HepG2 (cell line): ENCODE measurements around the gene DENND4A.

Experiments used
- MAFF ChIP-seq: IDR thresholded peaks from 2 replicates; pipeline ENCODE4 v1.6.1; 2011; ENCODE audit warnings: low read depth, low read length, improper control_type of control experiment
- MBD4 ChIP-seq: IDR thresholded peaks from 2 replicates; pipeline ENCODE4 v1.6.1; 2012; ENCODE audit warnings: low read length, inconsistent platforms, borderline replicate concordance
- NONO ChIP-seq, 2 experiments: fragments of 450-650 bp in 1 of 2; sonication (generic) in 1 of 2; formaldehyde crosslinking in 1 of 2; IDR thresholded peaks in 1 of 2; conservative IDR thresholded peaks in 1 of 2; 2 replicates each; pipeline versions ENCODE4 v1.6.1 to v1.8.0; 2017 to 2022; ENCODE audit warnings: mild to moderate bottlenecking in 1 of 2, missing genetic modification reagents in 1 of 2, moderate library complexity in 1 of 2
- ZNF34 ChIP-seq: sonication (generic); formaldehyde crosslinking; IDR thresholded peaks from 2 replicates; pipeline ENCODE4 v1.4.0; 2020; ENCODE audit warnings: mild to moderate bottlenecking, missing genetic modification reagents, borderline replicate concordance
- TF ChIP-seq, protein P1 (sequence below): sonication (generic); formaldehyde crosslinking; IDR thresholded peaks from 2 replicates; pipeline ENCODE4 v1.4.0; 2020; ENCODE audit warnings: missing genetic modification reagents
- TF ChIP-seq, protein P2 (sequence below): sonication (generic); formaldehyde crosslinking; conservative IDR thresholded peaks from 2 replicates; pipeline ENCODE4 v1.4.0; 2020; ENCODE audit warnings: missing genetic modification reagents
- TF ChIP-seq, protein P3 (sequence below): sonication (generic); formaldehyde crosslinking; IDR thresholded peaks from 2 replicates; pipeline ENCODE4 v1.5.1; 2020; ENCODE audit warnings: mild to moderate bottlenecking, missing genetic modification reagents, moderate library complexity
- TF ChIP-seq, protein P4 (sequence below): sonication (generic); formaldehyde crosslinking; IDR thresholded peaks from 2 replicates; pipeline ENCODE4 v1.5.0; 2020; ENCODE audit warnings: mild to moderate bottlenecking, missing genetic modification reagents, moderate library complexity

DNA sequence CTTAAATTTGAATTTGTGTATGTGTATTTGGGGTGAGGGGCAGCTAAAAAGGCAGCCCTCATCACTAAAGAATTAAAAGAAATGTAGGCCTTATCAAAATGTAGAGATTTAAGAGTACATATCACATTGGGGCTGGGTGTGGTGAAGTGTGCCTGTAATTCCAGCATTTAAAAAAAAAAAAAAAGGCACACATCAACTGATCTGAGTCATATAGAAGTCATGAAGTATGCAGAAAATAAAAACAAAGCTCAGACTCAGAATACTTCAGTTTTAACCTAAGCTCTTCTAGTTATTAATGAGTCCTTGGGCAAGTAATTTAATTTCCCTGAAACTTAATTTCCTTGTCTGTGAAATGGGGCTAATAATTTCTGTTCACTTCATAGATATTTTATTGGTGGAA lies 138.8 kb downstream of the DENND4A start:
- TF ChIP-seq NONO (IDR thresholded peaks at IDR 0.05), result no peak
- no peak for TF ChIP-seq NONO (CRISPR knock-in tag; conservative IDR thresholded peaks at IDR 0.05)
- TF ChIP-seq, protein P1, sequence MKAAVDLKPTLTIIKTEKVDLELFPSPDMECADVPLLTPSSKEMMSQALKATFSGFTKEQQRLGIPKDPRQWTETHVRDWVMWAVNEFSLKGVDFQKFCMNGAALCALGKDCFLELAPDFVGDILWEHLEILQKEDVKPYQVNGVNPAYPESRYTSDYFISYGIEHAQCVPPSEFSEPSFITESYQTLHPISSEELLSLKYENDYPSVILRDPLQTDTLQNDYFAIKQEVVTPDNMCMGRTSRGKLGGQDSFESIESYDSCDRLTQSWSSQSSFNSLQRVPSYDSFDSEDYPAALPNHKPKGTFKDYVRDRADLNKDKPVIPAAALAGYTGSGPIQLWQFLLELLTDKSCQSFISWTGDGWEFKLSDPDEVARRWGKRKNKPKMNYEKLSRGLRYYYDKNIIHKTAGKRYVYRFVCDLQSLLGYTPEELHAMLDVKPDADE, result no peak
- TF ChIP-seq, protein P2, sequence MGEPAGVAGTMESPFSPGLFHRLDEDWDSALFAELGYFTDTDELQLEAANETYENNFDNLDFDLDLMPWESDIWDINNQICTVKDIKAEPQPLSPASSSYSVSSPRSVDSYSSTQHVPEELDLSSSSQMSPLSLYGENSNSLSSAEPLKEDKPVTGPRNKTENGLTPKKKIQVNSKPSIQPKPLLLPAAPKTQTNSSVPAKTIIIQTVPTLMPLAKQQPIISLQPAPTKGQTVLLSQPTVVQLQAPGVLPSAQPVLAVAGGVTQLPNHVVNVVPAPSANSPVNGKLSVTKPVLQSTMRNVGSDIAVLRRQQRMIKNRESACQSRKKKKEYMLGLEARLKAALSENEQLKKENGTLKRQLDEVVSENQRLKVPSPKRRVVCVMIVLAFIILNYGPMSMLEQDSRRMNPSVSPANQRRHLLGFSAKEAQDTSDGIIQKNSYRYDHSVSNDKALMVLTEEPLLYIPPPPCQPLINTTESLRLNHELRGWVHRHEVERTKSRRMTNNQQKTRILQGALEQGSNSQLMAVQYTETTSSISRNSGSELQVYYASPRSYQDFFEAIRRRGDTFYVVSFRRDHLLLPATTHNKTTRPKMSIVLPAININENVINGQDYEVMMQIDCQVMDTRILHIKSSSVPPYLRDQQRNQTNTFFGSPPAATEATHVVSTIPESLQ (CRISPR knock-in tag), result no peak
- no peak for TF ChIP-seq MBD4
- TF ChIP-seq, protein P3, sequence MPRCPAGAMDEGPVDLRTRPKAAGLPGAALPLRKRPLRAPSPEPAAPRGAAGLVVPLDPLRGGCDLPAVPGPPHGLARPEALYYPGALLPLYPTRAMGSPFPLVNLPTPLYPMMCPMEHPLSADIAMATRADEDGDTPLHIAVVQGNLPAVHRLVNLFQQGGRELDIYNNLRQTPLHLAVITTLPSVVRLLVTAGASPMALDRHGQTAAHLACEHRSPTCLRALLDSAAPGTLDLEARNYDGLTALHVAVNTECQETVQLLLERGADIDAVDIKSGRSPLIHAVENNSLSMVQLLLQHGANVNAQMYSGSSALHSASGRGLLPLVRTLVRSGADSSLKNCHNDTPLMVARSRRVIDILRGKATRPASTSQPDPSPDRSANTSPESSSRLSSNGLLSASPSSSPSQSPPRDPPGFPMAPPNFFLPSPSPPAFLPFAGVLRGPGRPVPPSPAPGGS (CRISPR knock-in tag), result no peak
- TF ChIP-seq, protein P4, sequence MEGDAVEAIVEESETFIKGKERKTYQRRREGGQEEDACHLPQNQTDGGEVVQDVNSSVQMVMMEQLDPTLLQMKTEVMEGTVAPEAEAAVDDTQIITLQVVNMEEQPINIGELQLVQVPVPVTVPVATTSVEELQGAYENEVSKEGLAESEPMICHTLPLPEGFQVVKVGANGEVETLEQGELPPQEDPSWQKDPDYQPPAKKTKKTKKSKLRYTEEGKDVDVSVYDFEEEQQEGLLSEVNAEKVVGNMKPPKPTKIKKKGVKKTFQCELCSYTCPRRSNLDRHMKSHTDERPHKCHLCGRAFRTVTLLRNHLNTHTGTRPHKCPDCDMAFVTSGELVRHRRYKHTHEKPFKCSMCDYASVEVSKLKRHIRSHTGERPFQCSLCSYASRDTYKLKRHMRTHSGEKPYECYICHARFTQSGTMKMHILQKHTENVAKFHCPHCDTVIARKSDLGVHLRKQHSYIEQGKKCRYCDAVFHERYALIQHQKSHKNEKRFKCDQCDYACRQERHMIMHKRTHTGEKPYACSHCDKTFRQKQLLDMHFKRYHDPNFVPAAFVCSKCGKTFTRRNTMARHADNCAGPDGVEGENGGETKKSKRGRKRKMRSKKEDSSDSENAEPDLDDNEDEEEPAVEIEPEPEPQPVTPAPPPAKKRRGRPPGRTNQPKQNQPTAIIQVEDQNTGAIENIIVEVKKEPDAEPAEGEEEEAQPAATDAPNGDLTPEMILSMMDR (CRISPR knock-in tag), result no peak
- TF ChIP-seq MAFF, result no peak
- no peak for TF ChIP-seq ZNF34
